HEK293 (cell line): ENCODE results near the gene SERTAD3.

Source experiments
- SP2 ChIP-seq: fragments of 450-650 bp; formaldehyde crosslinking; IDR thresholded peaks from 2 replicates; pipeline ENCODE4 v1.5.1; 2016; ENCODE audit warnings: missing biosample characterization, missing genetic modification characterization
- YY2 ChIP-seq: fragments of 450-650 bp; formaldehyde crosslinking; IDR thresholded peaks from 2 replicates; pipeline ENCODE4 v1.5.1; 2016; ENCODE audit warnings: missing biosample characterization, missing genetic modification characterization
- ZFP41 ChIP-seq: fragments of 450-650 bp; formaldehyde crosslinking; IDR thresholded peaks from 2 replicates; pipeline ENCODE4 v1.5.1; 2016; ENCODE audit warnings: missing biosample characterization, missing genetic modification characterization, borderline replicate concordance
- ZNF133 ChIP-seq: fragments of 450-650 bp; formaldehyde crosslinking; IDR thresholded peaks from 2 replicates; pipeline ENCODE4 v1.5.1; 2016; ENCODE audit warnings: missing biosample characterization, missing genetic modification characterization
- ZNF23 ChIP-seq: fragments of 450-650 bp; formaldehyde crosslinking; IDR thresholded peaks from 2 replicates; pipeline ENCODE4 v1.5.1; 2016; ENCODE audit warnings: missing biosample characterization, missing genetic modification characterization, borderline replicate concordance
- ZNF274 ChIP-seq, 2 experiments: fragments of 200-500 bp in 1 of 2; fragments of 450-650 bp in 1 of 2; sonication (Bioruptor generic) in 1 of 2; formaldehyde crosslinking in 1 of 2; IDR thresholded peaks; 2 replicates each; pipeline versions ENCODE4 v1.5.1 to v1.6.1; 2014 to 2016; ENCODE audit warnings: borderline replicate concordance in 1 of 2, inconsistent platforms in 1 of 2, low read length in 1 of 2, missing biosample characterization in 1 of 2, missing genetic modification characterization in 1 of 2
- ZNF341 ChIP-seq: fragments of 450-650 bp; formaldehyde crosslinking; IDR thresholded peaks from 2 replicates; pipeline ENCODE4; 2016; ENCODE audit warnings: low read depth, missing biosample characterization, missing genetic modification characterization
- ZNF423 ChIP-seq: fragments of 450-650 bp; formaldehyde crosslinking; IDR thresholded peaks from 2 replicates; pipeline ENCODE4 v1.5.1; 2016; ENCODE audit warnings: missing biosample characterization, missing genetic modification characterization
- ZNF600 ChIP-seq: fragments of 450-650 bp; formaldehyde crosslinking; IDR thresholded peaks from 2 replicates; pipeline ENCODE4 v1.5.1; 2016; ENCODE audit warnings: missing biosample characterization, missing genetic modification characterization
- ZNF791 ChIP-seq: fragments of 450-650 bp; formaldehyde crosslinking; IDR thresholded peaks from 2 replicates; pipeline ENCODE4 v1.5.1; 2016; ENCODE audit warnings: missing biosample characterization, missing genetic modification characterization
- TF ChIP-seq, protein P1 (sequence below): fragments of 450-650 bp; formaldehyde crosslinking; IDR thresholded peaks from 2 replicates; pipeline ENCODE4 v1.5.1; 2016; ENCODE audit warnings: missing biosample characterization, missing genetic modification characterization
- TF ChIP-seq, protein P2 (sequence below): fragments of 450-650 bp; formaldehyde crosslinking; conservative IDR thresholded peaks from 2 replicates; pipeline ENCODE4 v1.5.1; 2016; ENCODE audit warnings: low read depth, missing biosample characterization, missing genetic modification characterization
- TF ChIP-seq, protein P3 (sequence below): fragments of 450-650 bp; formaldehyde crosslinking; IDR thresholded peaks from 2 replicates; pipeline ENCODE4 v1.5.1; 2016; ENCODE audit warnings: missing biosample characterization, missing genetic modification characterization

GRCh38 chr19:40421993-40422747, 22.0 kb downstream of the SERTAD3 start:
- TF ChIP-seq, protein P1, sequence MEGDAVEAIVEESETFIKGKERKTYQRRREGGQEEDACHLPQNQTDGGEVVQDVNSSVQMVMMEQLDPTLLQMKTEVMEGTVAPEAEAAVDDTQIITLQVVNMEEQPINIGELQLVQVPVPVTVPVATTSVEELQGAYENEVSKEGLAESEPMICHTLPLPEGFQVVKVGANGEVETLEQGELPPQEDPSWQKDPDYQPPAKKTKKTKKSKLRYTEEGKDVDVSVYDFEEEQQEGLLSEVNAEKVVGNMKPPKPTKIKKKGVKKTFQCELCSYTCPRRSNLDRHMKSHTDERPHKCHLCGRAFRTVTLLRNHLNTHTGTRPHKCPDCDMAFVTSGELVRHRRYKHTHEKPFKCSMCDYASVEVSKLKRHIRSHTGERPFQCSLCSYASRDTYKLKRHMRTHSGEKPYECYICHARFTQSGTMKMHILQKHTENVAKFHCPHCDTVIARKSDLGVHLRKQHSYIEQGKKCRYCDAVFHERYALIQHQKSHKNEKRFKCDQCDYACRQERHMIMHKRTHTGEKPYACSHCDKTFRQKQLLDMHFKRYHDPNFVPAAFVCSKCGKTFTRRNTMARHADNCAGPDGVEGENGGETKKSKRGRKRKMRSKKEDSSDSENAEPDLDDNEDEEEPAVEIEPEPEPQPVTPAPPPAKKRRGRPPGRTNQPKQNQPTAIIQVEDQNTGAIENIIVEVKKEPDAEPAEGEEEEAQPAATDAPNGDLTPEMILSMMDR (tag by site-specific recombination) = no peak
- TF ChIP-seq ZNF791 (no peak), SP2 (tag by site-specific recombination) (no peak), ZNF423 (no peak), ZNF23 (tag by site-specific recombination) (no peak), ZNF600 (tag by site-specific recombination) (no peak), YY2 (no peak), ZNF274 (IDR thresholded peaks at IDR 0.05; ENCODE audit: low read length) (no peak), ZNF274 (tag by site-specific recombination; IDR thresholded peaks at IDR 0.05; ENCODE audit: borderline replicate concordance) (no peak), ZNF133 (tag by site-specific recombination) (no peak), ZFP41 (tag by site-specific recombination) (no peak), ZNF341 (no peak)
- TF ChIP-seq, protein P2, sequence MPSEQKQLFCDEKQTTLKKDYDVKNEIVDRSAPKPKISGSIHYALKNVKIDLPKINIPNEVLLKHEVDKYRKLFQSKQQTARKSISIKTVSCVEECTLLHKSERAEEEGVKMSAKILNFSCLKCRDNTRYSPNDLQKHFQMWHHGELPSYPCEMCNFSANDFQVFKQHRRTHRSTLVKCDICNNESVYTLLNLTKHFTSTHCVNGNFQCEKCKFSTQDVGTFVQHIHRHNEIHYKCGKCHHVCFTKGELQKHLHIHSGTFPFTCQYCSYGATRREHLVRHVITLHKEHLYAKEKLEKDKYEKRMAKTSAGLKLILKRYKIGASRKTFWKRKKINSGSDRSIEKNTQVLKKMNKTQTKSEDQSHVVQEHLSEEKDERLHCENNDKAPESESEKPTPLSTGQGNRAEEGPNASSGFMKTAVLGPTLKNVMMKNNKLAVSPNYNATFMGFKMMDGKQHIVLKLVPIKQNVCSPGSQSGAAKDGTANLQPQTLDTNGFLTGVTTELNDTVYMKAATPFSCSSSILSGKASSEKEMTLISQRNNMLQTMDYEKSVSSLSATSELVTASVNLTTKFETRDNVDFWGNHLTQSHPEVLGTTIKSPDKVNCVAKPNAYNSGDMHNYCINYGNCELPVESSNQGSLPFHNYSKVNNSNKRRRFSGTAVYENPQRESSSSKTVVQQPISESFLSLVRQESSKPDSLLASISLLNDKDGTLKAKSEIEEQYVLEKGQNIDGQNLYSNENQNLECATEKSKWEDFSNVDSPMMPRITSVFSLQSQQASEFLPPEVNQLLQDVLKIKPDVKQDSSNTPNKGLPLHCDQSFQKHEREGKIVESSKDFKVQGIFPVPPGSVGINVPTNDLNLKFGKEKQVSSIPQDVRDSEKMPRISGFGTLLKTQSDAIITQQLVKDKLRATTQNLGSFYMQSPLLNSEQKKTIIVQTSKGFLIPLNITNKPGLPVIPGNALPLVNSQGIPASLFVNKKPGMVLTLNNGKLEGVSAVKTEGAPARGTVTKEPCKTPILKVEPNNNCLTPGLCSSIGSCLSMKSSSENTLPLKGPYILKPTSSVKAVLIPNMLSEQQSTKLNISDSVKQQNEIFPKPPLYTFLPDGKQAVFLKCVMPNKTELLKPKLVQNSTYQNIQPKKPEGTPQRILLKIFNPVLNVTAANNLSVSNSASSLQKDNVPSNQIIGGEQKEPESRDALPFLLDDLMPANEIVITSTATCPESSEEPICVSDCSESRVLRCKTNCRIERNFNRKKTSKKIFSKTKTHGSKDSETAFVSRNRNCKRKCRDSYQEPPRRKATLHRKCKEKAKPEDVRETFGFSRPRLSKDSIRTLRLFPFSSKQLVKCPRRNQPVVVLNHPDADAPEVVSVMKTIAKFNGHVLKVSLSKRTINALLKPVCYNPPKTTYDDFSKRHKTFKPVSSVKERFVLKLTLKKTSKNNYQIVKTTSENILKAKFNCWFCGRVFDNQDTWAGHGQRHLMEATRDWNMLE (tag by site-specific recombination) = no peak
- TF ChIP-seq, protein P3, sequence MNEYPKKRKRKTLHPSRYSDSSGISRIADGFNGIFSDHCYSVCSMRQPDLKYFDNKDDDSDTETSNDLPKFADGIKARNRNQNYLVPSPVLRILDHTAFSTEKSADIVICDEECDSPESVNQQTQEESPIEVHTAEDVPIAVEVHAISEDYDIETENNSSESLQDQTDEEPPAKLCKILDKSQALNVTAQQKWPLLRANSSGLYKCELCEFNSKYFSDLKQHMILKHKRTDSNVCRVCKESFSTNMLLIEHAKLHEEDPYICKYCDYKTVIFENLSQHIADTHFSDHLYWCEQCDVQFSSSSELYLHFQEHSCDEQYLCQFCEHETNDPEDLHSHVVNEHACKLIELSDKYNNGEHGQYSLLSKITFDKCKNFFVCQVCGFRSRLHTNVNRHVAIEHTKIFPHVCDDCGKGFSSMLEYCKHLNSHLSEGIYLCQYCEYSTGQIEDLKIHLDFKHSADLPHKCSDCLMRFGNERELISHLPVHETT (tag by site-specific recombination) = no peak
